ENCODE measurements around the gene HOXD10. TPM values are rescaled to one million over a fixed set of nuclear protein-coding genes. Genes with fewer than 3 reads are reported as not detected.

The HOXD10 gene
- total and polyA plus RNA-seq, 4 donors, result not detected

GRCh38 chr2:176121190-176122051, 4.8 kb downstream of the HOXD10 start:
- H3K4me1 ChIP-seq (ENCODE audit: control insufficient read depth in 4 of 4, insufficient read depth in 4 of 4, low read length in 3 of 4), result peaks cover 4 to 10% (median 9%) of the 10 kb centered on the region in 4 donors
- WGBS, result 15% methylated on average over 53 of the region's 53 CpGs
- no peak for DNase-seq (ENCODE audit: low spot score)
- H3K4me3 ChIP-seq (ENCODE audit: low read depth in 1 of 3, low read length in 3 of 3), result no peak overlapping the region
- no peak for TF ChIP-seq RAD21 (IDR thresholded peaks at IDR 0.05)
- no peak for TF ChIP-seq HNF4A (conservative IDR thresholded peaks at IDR 0.05)
- TF ChIP-seq CTCF (IDR thresholded peaks at IDR 0.05; ENCODE audit: low read depth, low read length, missing input control), result no peak
- TF ChIP-seq HNF4G (IDR thresholded peaks at IDR 0.05), result no peak
- no peak for TF ChIP-seq GABPA (IDR thresholded peaks at IDR 0.05 in 1 of 2, conservative IDR thresholded peaks at IDR 0.05 in 1 of 2)
- no peak for TF ChIP-seq JUND (IDR thresholded peaks at IDR 0.05)
- TF ChIP-seq FOXA1 (IDR thresholded peaks at IDR 0.05), result no peak
- TF ChIP-seq TAF1 (conservative IDR thresholded peaks at IDR 0.05), result no peak
- no peak for TF ChIP-seq ZBTB33 (IDR thresholded peaks at IDR 0.05)
- TF ChIP-seq FOXA2 (IDR thresholded peaks at IDR 0.05), result no peak
- no peak overlapping the region for H3K27ac ChIP-seq (ENCODE audit: low read depth in 1 of 2, low read length in 2 of 2)
- H3K27me3 ChIP-seq (ENCODE audit: control insufficient read depth in 4 of 4, insufficient read depth in 4 of 4, low read length in 3 of 4), result peaks cover 21 to 48% (median 35%) of the 10 kb centered on the region in 4 donors
- H3K9ac ChIP-seq (ENCODE audit: low read depth in 1 of 2, low read length in 2 of 2), result no peak overlapping the region
- H3K36me3 ChIP-seq (ENCODE audit: control insufficient read depth in 4 of 4, insufficient read depth in 3 of 4, low read depth in 1 of 4, low read length in 3 of 4), result no peaks in the 10 kb centered on the region
- H3K9me3 ChIP-seq (ENCODE audit: control insufficient read depth in 4 of 4, low read length in 3 of 4), result peaks cover 0 to 7% (median under 1%) of the 10 kb centered on the region in 4 donors

- Histone ChIP-seq H3K27ac (ENCODE audit: low read depth in 1 of 2, low read length in 2 of 2) (no peak overlapping the region), H3K4me1 (ENCODE audit: control insufficient read depth in 4 of 4, insufficient read depth in 4 of 4, low read length in 3 of 4) (peaks cover 4 to 10% (median 9%) of the 10 kb centered on the region in 4 donors), H3K9ac (ENCODE audit: low read depth in 1 of 2, low read length in 2 of 2) (no peak overlapping the region), H3K36me3 (ENCODE audit: control insufficient read depth in 4 of 4, insufficient read depth in 3 of 4, low read depth in 1 of 4, low read length in 3 of 4) (no peaks in the 10 kb centered on the region), H3K9me3 (ENCODE audit: control insufficient read depth in 4 of 4, low read length in 3 of 4) (peaks cover 0 to 7% (median 0%) of the 10 kb centered on the region in 4 donors), H3K27me3 (ENCODE audit: control insufficient read depth in 4 of 4, insufficient read depth in 4 of 4, low read length in 3 of 4) (peaks cover 20 to 54% (median 30%) of the 10 kb centered on the region in 4 donors), H3K4me3 (ENCODE audit: low read depth in 1 of 3, low read length in 3 of 3) (peak overlapping the region in 1 of 3 donors; percentile 47)
- no peak for TF ChIP-seq JUND (IDR thresholded peaks at IDR 0.05)
- TF ChIP-seq HNF4G (IDR thresholded peaks at IDR 0.05), result no peak
- TF ChIP-seq YY1 (IDR thresholded peaks at IDR 0.05), result no peak
- TF ChIP-seq RXRA (IDR thresholded peaks at IDR 0.05), result no peak
- no peak for DNase-seq (ENCODE audit: low spot score)
- WGBS, result 8% methylated on average over 47 of the region's 47 CpGs
These were observed 5.6 kb downstream of the HOXD10 start for GRCh38 chr2:176122052-176122682.
